CD14-positive monocyte (primary cell): Measurements from ENCODE around the gene ALG1. TPM values are rescaled to one million over a fixed set of nuclear protein-coding genes. Genes with fewer than 3 reads are reported as not detected.

Experiments used
- DNase-seq, 3 donors: peaks; one replicate each; pipeline ENCODE4 v3.0.0-alpha.2; 2011 to 2022
- H2AFZ ChIP-seq: 2 replicates; pipeline ENCODE4 v1.6.0; 2012; ENCODE audit warnings: mild to moderate bottlenecking, low read depth, low read length, inconsistent platforms; ENCODE audit not compliant: insufficient read depth, poor library complexity, severe bottlenecking
- H3K27ac ChIP-seq, 2 donors: 1 replicate in 1 of 2; 2 replicates in 1 of 2; pipeline ENCODE4 v1.5.1; 2012 to 2013; ENCODE audit warnings: low read length in 2 of 2, control low read depth in 1 of 2, inconsistent platforms in 1 of 2, low read depth in 1 of 2, mild to moderate bottlenecking in 1 of 2
- H3K27me3 ChIP-seq, 2 donors: one replicate each; pipeline versions ENCODE4 v1.6.0 to v1.6.1; 2011 to 2013; ENCODE audit warnings: low read length in 2 of 2; ENCODE audit not compliant: control insufficient read depth in 2 of 2, insufficient read depth in 2 of 2
- H3K36me3 ChIP-seq, 2 donors: replicated peaks in 1 of 2; 1 replicate in 1 of 2; 2 replicates in 1 of 2; pipeline versions ENCODE4 v1.5.1 to v1.6.1; 2012 to 2013; ENCODE audit warnings: low read length in 2 of 2, control low read depth in 1 of 2, inconsistent platforms in 1 of 2, mild to moderate bottlenecking in 1 of 2; ENCODE audit not compliant: insufficient read depth in 2 of 2, control insufficient read depth in 1 of 2
- H3K4me1 ChIP-seq, 2 donors: 1 replicate in 1 of 2; 2 replicates in 1 of 2; pipeline versions ENCODE4 v1.5.1 to v1.6.1; 2012 to 2013; ENCODE audit warnings: low read length in 2 of 2, control low read depth in 1 of 2, inconsistent platforms in 1 of 2, mild to moderate bottlenecking in 1 of 2, moderate library complexity in 1 of 2; ENCODE audit not compliant: insufficient read depth in 2 of 2, control insufficient read depth in 1 of 2
- H3K4me2 ChIP-seq: replicated peaks from 2 replicates; pipeline ENCODE3; 2012; ENCODE audit warnings: low read length, moderate library complexity, mild to moderate bottlenecking; ENCODE audit not compliant: poor library complexity, severe bottlenecking; ENCODE audit errors: extremely low read depth
- H3K4me3 ChIP-seq, 3 experiments: fragments of 200-600 bp in 1 of 3; sonication (generic) in 1 of 3; replicated peaks in 1 of 3; 1 replicate in 2 of 3; 2 replicates in 1 of 3; pipeline ENCODE4 v1.5.1; 2011 to 2013; ENCODE audit warnings: low read length in 3 of 3, mild to moderate bottlenecking in 3 of 3, control low read depth in 2 of 3, low read depth in 2 of 3, inconsistent platforms in 1 of 3, moderate library complexity in 1 of 3
- H3K79me2 ChIP-seq: 2 replicates; pipeline ENCODE4 v1.6.0; 2012; ENCODE audit warnings: mild to moderate bottlenecking, control low read depth, inconsistent platforms, low read length, moderate library complexity; ENCODE audit not compliant: insufficient read depth
- H3K9ac ChIP-seq: 2 replicates; pipeline ENCODE4 v1.6.0; 2017; ENCODE audit warnings: low read length, mild to moderate bottlenecking; ENCODE audit not compliant: insufficient read depth, poor library complexity, severe bottlenecking
- H3K9me3 ChIP-seq, 2 donors: replicated peaks in 1 of 2; 1 replicate in 1 of 2; 2 replicates in 1 of 2; pipeline versions ENCODE4 v1.5.1 to v1.6.1; 2012 to 2013; ENCODE audit warnings: low read length in 2 of 2, control low read depth in 1 of 2; ENCODE audit not compliant: control insufficient read depth in 1 of 2, insufficient read depth in 1 of 2
- H4K20me1 ChIP-seq: 2 replicates; pipeline ENCODE4 v1.6.0; 2012; ENCODE audit warnings: mild to moderate bottlenecking, low read length, control low read depth, moderate library complexity; ENCODE audit not compliant: insufficient read depth
- H3K27ac Mint-ChIP-seq, 7 donors: one replicate each; pipeline ENCODE4 v1.8.0; 2020; ENCODE audit warnings: mild to moderate bottlenecking in 7 of 7, mixed read lengths in 7 of 7, moderate library complexity in 6 of 7, inconsistent platforms in 2 of 7
- H3K27me3 Mint-ChIP-seq, 3 donors: one replicate each; pipeline ENCODE4 v1.8.0; 2021 to 2022; ENCODE audit warnings: low read depth in 3 of 3, mild to moderate bottlenecking in 3 of 3, mixed read lengths in 3 of 3, moderate library complexity in 3 of 3, inconsistent platforms in 1 of 3
- H3K36me3 Mint-ChIP-seq, 2 donors: one replicate each; pipeline ENCODE4 v1.8.0; 2020; ENCODE audit warnings: mixed read lengths in 2 of 2, inconsistent platforms in 1 of 2, mild to moderate bottlenecking in 1 of 2
- H3K4me1 Mint-ChIP-seq: one replicate; pipeline ENCODE4 v1.8.0; 2020; ENCODE audit warnings: mild to moderate bottlenecking, mixed read lengths
- H3K4me3 Mint-ChIP-seq, 2 donors: one replicate each; pipeline ENCODE4 v1.8.0; 2020; ENCODE audit warnings: mild to moderate bottlenecking in 2 of 2, mixed read lengths in 2 of 2, moderate library complexity in 1 of 2
- H3K9me3 Mint-ChIP-seq, 7 donors: one replicate each; pipeline ENCODE4 v1.8.0; 2020 to 2022; ENCODE audit warnings: mixed read lengths in 7 of 7, mild to moderate bottlenecking in 6 of 7, moderate library complexity in 6 of 7, inconsistent platforms in 2 of 7
- CTCF ChIP-seq: fragments of 200-600 bp; IDR thresholded peaks from one replicate; pipeline ENCODE4 v1.8.0; 2022; ENCODE audit warnings: antibody characterized with exemption, mild to moderate bottlenecking
- WGBS: methylation state at CpG from one replicate; pipeline ENCODE4 v1.1.5; 2013; ENCODE audit warnings: missing lambda C conversion rate; ENCODE audit not compliant: insufficient coverage; 5-methylcytosine and 5-hydroxymethylcytosine counted together
- intact Hi-C, 2 donors: fragments of 100-400 bp; cut with micrococcal nuclease; formaldehyde crosslinking; loops; one replicate each; pipeline versions ENCODE4 v1.15.0 to v1.15.1; 2023
- polyA plus RNA-seq, 3 donors: library from polyadenylated mRNA; depleted of rRNA in 1 of 3; unstranded in 2 of 3; stranded (reverse) in 1 of 3; fragments of 300-500 nt in 2 of 3; fragments of >200 nt in 1 of 3; fragmentation: Illumina TruSeq in 2 of 3; gene quantifications; 1 replicate in 2 of 3; 2 replicates in 1 of 3; pipeline ENCODE4 v1.2.3, GENCODE V29; 2012 to 2021

ALG1 gene
- polyA plus RNA-seq, 3 donors, result 9.3 to 31.0 (median 25.2) TPM

GRCh38 chr16:5065326-5065725, 6.3 kb upstream of the ALG1 start:
- Mint-ChIP-seq H3K27me3 (peaks cover 2 to 12% (median 8%) of the 10 kb centered on the region in 3 donors), H3K4me1 (peaks cover 3% of the 10 kb centered on the region), H3K36me3 (no peaks in the 10 kb centered on the region), H3K4me3 (no peak overlapping the region), H3K27ac (no peak overlapping the region), H3K9me3 (no peaks in the 10 kb centered on the region)
- Histone ChIP-seq H2AFZ (no peak overlapping the region), H3K27ac (no peak overlapping the region), H3K79me2 (no peaks in the 10 kb centered on the region), H3K27me3 (no peaks in the 10 kb centered on the region), H4K20me1 (no peaks in the 10 kb centered on the region), H3K4me2 (no peak overlapping the region), H3K9ac (no peak overlapping the region), H3K4me1 (no peaks in the 10 kb centered on the region), H3K9me3 (no peaks in the 10 kb centered on the region), H3K36me3 (no peaks in the 10 kb centered on the region), H3K4me3 (no peak overlapping the region)
- no peak for TF ChIP-seq CTCF
- WGBS, result 76% methylated on average over 5 of the region's 8 CpGs
- intact Hi-C loops, result no loop called here
- DNase-seq, result no peak

- Histone ChIP-seq H3K4me3 (no peak within 1 kb of the TSS), H3K4me2 (no peak within 1 kb of the TSS), H3K27ac (no peak within 1 kb of the TSS), H3K27me3 (no peaks in the 10 kb centered on the region), H3K79me2 (no peaks in the 10 kb centered on the region), H3K9me3 (no peaks in the 10 kb centered on the region), H3K36me3 (no peaks in the 10 kb centered on the region), H4K20me1 (no peaks in the 10 kb centered on the region), H3K4me1 (no peaks in the 10 kb centered on the region), H2AFZ (peak within 1 kb of the TSS; percentile 29), H3K9ac (no peak within 1 kb of the TSS)
- intact Hi-C loops, result no loop called here
- no peak within 1 kb of the TSS for H3K4me3 Mint-ChIP-seq
- H3K4me1 Mint-ChIP-seq, result peaks cover 3% of the 10 kb centered on the region
- WGBS, result 95% methylated on average over 5 of the region's 10 CpGs
- H3K9me3 Mint-ChIP-seq, result peaks cover 0 to 3% (median 0%) of the 10 kb centered on the region in 7 donors
- no peaks in the 10 kb centered on the region for H3K36me3 Mint-ChIP-seq
- no peak for DNase-seq
- H3K27me3 Mint-ChIP-seq, result peaks cover 2 to 12% (median 8%) of the 10 kb centered on the region in 3 donors
- peak within 1 kb of the TSS in 1 of 7 donors; percentile 18 for H3K27ac Mint-ChIP-seq
- no peak for TF ChIP-seq CTCF
Observed at GRCh38 chr16:5065813-5066212, 5.8 kb upstream of the ALG1 start, which contains the start of gene C16orf89. TSS of gene C16orf89 (minus strand) at chr16:5065956. CDS start at chr16:5065908, 48 bp downstream.
